Hepatocyte (in vitro differentiated cells): Measurements from ENCODE around the gene KNDC1. TPM values are rescaled to one million over a fixed set of nuclear protein-coding genes. Genes with fewer than 3 reads are reported as not detected.

Experiments used
- DNase-seq: peaks from one replicate; pipeline ENCODE4 v3.0.0-alpha.2; 2016; ENCODE audit warnings: low spot score
- H2AFZ ChIP-seq: fragments of 200-600 bp; sonication (generic); 2 replicates; pipeline ENCODE4 v1.6.0; 2016; ENCODE audit warnings: antibody characterized with exemption, mild to moderate bottlenecking
- H3K27ac ChIP-seq: fragments of 200-600 bp; sonication (generic); 2 replicates; pipeline ENCODE4 v1.5.1; 2016; ENCODE audit warnings: mild to moderate bottlenecking
- H3K27me3 ChIP-seq: fragments of 200-600 bp; sonication (generic); 2 replicates; pipeline ENCODE4 v1.6.1; 2016
- H3K36me3 ChIP-seq: fragments of 200-600 bp; sonication (generic); replicated peaks from 2 replicates; pipeline ENCODE4 v1.5.1; 2016; ENCODE audit warnings: low read depth; ENCODE audit not compliant: insufficient read depth
- H3K4me1 ChIP-seq: fragments of 200-600 bp; sonication (generic); 2 replicates; pipeline ENCODE4 v1.5.1; 2016; ENCODE audit warnings: mild to moderate bottlenecking, moderate library complexity; ENCODE audit not compliant: insufficient read depth
- H3K4me2 ChIP-seq: fragments of 200-600 bp; sonication (generic); 2 replicates; pipeline ENCODE4 v1.6.0; 2016
- H3K4me3 ChIP-seq: fragments of 200-600 bp; sonication (generic); 2 replicates; pipeline ENCODE4 v1.5.1; 2016; ENCODE audit warnings: mild to moderate bottlenecking
- H3K79me2 ChIP-seq: fragments of 200-600 bp; sonication (generic); 2 replicates; pipeline ENCODE4 v1.6.0; 2017; ENCODE audit warnings: mild to moderate bottlenecking
- H3K9me2 ChIP-seq: fragments of 200-600 bp; sonication (generic); replicated peaks from 2 replicates; pipeline ENCODE4 v1.6.0; 2017; ENCODE audit warnings: mild to moderate bottlenecking; ENCODE audit not compliant: insufficient read depth
- H3K9me3 ChIP-seq: fragments of 200-600 bp; sonication (generic); 2 replicates; pipeline ENCODE4 v1.5.1; 2016; ENCODE audit warnings: low read depth, mild to moderate bottlenecking
- H4K20me1 ChIP-seq: fragments of 200-600 bp; sonication (generic); 2 replicates; pipeline ENCODE4 v1.6.0; 2016; ENCODE audit warnings: mild to moderate bottlenecking; ENCODE audit not compliant: insufficient read depth, poor library complexity, severe bottlenecking
- CTCF ChIP-seq: fragments of 200-600 bp; sonication (generic); IDR thresholded peaks from 2 replicates; pipeline ENCODE4 v1.5.1; 2016; ENCODE audit warnings: antibody characterized with exemption, mild to moderate bottlenecking; ENCODE audit not compliant: poor library complexity
- EZH2 ChIP-seq: fragments of 200-600 bp; sonication (generic); IDR thresholded peaks from 2 replicates; pipeline ENCODE4 v1.6.1; 2016; ENCODE audit warnings: antibody characterized with exemption, mild to moderate bottlenecking, borderline replicate concordance
- EZH2phosphoT487 ChIP-seq: fragments of 200-600 bp; sonication (generic); IDR thresholded peaks from one replicate; pipeline ENCODE4 v1.6.1; 2018; ENCODE audit warnings: antibody characterized with exemption, mild to moderate bottlenecking, low read depth, moderate library complexity; ENCODE audit not compliant: unreplicated experiment, severe bottlenecking
- WGBS: methylation state at CpG from one replicate; pipeline ENCODE4 v1.1.6; 2016; ENCODE audit warnings: low lambda C conversion rate; ENCODE audit errors: missing lambda C conversion rate; 5-methylcytosine and 5-hydroxymethylcytosine counted together
- polyA plus RNA-seq: library from polyadenylated mRNA; unstranded; fragments of >200 nt; fragmentation: Nextera tagmentation; extraction: Ambion mirVana; gene quantifications from 2 replicates; pipeline ENCODE4 v1.2.1, GENCODE V29; 2016
- total RNA-seq: library from RNA; depleted of rRNA; stranded (reverse); fragments of >200 nt; gene quantifications from 2 replicates; pipeline ENCODE4 v1.2.3, GENCODE V29; 2014

Gene KNDC1
- total and polyA plus RNA-seq, 2 experiments from 2014 or later = 3.8 to 4.3 TPM

GRCh38 chr10:133272301-133272963 is 112.4 kb downstream of the KNDC1 start:
- no peaks in the 10 kb centered on the region for H3K79me2 ChIP-seq
- no peak overlapping the region for H2AFZ ChIP-seq
- no peaks in the 10 kb centered on the region for H3K9me3 ChIP-seq
- no peak overlapping the region for H3K4me2 ChIP-seq
- WGBS = 91% methylated on average over 14 of the region's 29 CpGs
- TF ChIP-seq EZH2phosphoT487 (no peak), EZH2 (no peak), CTCF (no peak)
- H3K36me3 ChIP-seq = no peaks in the 10 kb centered on the region
- H3K4me1 ChIP-seq = peaks cover 24% of the 10 kb centered on the region
- no peak for DNase-seq
- H3K9me2 ChIP-seq = no peaks in the 10 kb centered on the region
- no peaks in the 10 kb centered on the region for H4K20me1 ChIP-seq
- H3K27me3 ChIP-seq = peaks cover 13% of the 10 kb centered on the region
- no peak overlapping the region for H3K27ac ChIP-seq
- H3K4me3 ChIP-seq = no peak overlapping the region

- no peak overlapping the region for H3K4me3 ChIP-seq
- no peaks in the 10 kb centered on the region for H4K20me1 ChIP-seq
- WGBS = 96% methylated on average over 21 of the region's 25 CpGs
- no peak for TF ChIP-seq EZH2
- TF ChIP-seq EZH2phosphoT487 = no peak
- TF ChIP-seq CTCF = no peak
- no peak overlapping the region for H3K4me2 ChIP-seq
- H3K9me3 ChIP-seq = no peaks in the 10 kb centered on the region
- no peaks in the 10 kb centered on the region for H3K36me3 ChIP-seq
- peaks cover 28% of the 10 kb centered on the region for H3K4me1 ChIP-seq
- H3K9me2 ChIP-seq = no peaks in the 10 kb centered on the region
- no peak overlapping the region for H2AFZ ChIP-seq
- no peak for DNase-seq
- H3K79me2 ChIP-seq = no peaks in the 10 kb centered on the region
- peaks cover 13% of the 10 kb centered on the region for H3K27me3 ChIP-seq
- H3K27ac ChIP-seq = no peak overlapping the region
Observed at GRCh38 chr10:133272964-133273420, 113.0 kb downstream of the KNDC1 start.

- peaks cover 13% of the 10 kb centered on the region for H3K27me3 ChIP-seq
- H3K4me2 ChIP-seq = no peak overlapping the region
- no peaks in the 10 kb centered on the region for H3K9me3 ChIP-seq
- DNase-seq = no peak
- no peak for TF ChIP-seq EZH2
- TF ChIP-seq CTCF = no peak
- TF ChIP-seq EZH2phosphoT487 = no peak
- H3K4me3 ChIP-seq = no peak overlapping the region
- H4K20me1 ChIP-seq = no peaks in the 10 kb centered on the region
- 95% methylated on average over 24 of the region's 28 CpGs for WGBS
- H3K9me2 ChIP-seq = no peaks in the 10 kb centered on the region
- H3K79me2 ChIP-seq = no peaks in the 10 kb centered on the region
- H3K27ac ChIP-seq = no peak overlapping the region
- H2AFZ ChIP-seq = no peak overlapping the region
- H3K4me1 ChIP-seq = peaks cover 33% of the 10 kb centered on the region
- no peaks in the 10 kb centered on the region for H3K36me3 ChIP-seq
Observed at GRCh38 chr10:133273534-133274143, 113.6 kb downstream of the KNDC1 start.
